ENCODE data around the gene JARID2.

- no peak for TF ChIP-seq EP300 (IDR thresholded peaks at IDR 0.05)
- TF ChIP-seq CTCF (IDR thresholded peaks at IDR 0.05): no peak
These were observed 191.3 kb downstream of the JARID2 start for GRCh38 chr6:15437090-15437635.
